GM10266 (cell line): Measurements from ENCODE around the gene PPIA.
"Not testable (repeated sequence)": the region's sequence is repeated elsewhere in the genome, so short reads cannot be mapped to it uniquely, and the experiment has no call there.

Source experiments
- DNase-seq: peaks from one replicate; pipeline ENCODE4 v3.0.0; 2012; ENCODE audit errors: extremely low spot score
- TF ChIP-seq, protein P1 (sequence below): IDR thresholded peaks from 2 replicates; pipeline ENCODE4 v1.5.1; 2012; ENCODE audit warnings: mild to moderate bottlenecking, low read depth; ENCODE audit not compliant: control insufficient read depth, insufficient read depth; ENCODE audit errors: missing control alignments

The PPIA gene

GRCh38 chr7:44776211-44776610 is 20.3 kb upstream of the PPIA start:
- TF ChIP-seq, protein P1, sequence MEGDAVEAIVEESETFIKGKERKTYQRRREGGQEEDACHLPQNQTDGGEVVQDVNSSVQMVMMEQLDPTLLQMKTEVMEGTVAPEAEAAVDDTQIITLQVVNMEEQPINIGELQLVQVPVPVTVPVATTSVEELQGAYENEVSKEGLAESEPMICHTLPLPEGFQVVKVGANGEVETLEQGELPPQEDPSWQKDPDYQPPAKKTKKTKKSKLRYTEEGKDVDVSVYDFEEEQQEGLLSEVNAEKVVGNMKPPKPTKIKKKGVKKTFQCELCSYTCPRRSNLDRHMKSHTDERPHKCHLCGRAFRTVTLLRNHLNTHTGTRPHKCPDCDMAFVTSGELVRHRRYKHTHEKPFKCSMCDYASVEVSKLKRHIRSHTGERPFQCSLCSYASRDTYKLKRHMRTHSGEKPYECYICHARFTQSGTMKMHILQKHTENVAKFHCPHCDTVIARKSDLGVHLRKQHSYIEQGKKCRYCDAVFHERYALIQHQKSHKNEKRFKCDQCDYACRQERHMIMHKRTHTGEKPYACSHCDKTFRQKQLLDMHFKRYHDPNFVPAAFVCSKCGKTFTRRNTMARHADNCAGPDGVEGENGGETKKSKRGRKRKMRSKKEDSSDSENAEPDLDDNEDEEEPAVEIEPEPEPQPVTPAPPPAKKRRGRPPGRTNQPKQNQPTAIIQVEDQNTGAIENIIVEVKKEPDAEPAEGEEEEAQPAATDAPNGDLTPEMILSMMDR: no peak
- no peak for DNase-seq

GRCh38 chr7:44782460-44782859 is 14.0 kb upstream of the PPIA start:
- TF ChIP-seq, protein P1: no peak
- no peak for DNase-seq

DNA sequence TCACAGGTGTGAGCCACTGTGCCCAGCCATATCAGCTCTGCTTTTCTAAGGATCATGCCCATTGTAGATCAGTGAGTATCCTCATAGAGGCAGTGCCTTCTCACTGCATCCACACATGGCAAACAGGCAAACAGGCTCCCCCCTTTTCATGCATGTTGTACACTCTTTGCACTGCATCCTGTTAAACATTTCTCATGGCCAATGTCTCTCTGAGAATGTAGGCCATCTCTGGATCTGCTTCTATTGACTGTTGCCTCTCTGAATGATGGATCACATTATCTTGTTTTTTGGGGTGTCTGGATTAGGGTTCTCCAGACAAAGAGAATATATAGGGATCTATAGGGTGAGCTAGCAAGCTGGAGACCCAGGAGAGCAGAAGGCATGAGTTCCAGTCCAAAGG is 13.1 kb upstream of the PPIA start:
- DNase-seq: no peak
- TF ChIP-seq, protein P1: no peak

- TF ChIP-seq, protein P1: no peak
- DNase-seq: no peak
These were observed 12.1 kb upstream of the PPIA start for GRCh38 chr7:44784364-44784763.

- DNase-seq: not testable (repeated sequence)
These were observed 11.3 kb upstream of the PPIA start for GRCh38 chr7:44785218-44785617.

DNA sequence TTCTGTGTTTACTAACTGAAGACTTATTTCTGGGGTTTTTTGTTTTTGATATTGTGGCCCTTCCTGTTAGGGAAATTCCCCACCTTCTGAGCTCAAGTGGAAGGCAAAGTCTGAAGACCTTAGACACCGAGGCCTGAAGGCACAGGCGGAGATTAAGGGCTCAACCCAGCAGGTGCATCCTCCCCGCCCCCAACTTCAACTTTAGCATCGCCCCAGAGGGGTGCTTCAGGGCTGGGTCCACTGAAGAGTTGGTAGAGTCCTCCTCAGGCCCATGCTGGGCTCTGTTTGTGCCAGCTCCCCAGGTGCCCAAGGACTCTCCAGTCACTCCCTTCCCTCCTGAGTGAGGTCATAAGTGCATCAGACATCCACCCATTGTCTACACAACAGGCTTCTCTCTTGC is 9.4 kb upstream of the PPIA start:
- TF ChIP-seq, protein P1: no peak
- DNase-seq: no peak

DNA sequence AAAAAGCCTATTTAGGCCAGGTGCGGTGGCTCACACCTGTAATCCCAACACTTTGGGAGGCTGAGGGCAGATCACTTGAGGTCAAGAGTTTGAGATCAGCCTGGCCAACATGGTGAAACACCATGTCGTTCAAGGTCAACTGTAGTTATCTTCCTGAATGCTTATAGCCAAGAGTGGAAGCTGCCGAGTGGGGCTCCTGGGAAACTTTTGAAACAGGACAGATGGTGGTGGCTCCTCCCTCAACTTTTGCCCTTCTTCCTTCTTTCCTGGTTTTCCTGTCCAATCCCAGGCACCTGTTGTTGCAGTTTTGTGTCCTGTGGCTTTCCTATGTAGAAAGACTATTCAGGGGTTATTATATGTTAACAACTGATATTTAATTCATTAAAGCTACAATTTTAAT is 8.7 kb upstream of the PPIA start:
- no peak for DNase-seq
- TF ChIP-seq, protein P1: no peak

GRCh38 chr7:44789990-44790389 is 6.5 kb upstream of the PPIA start:
- no peak for DNase-seq
- TF ChIP-seq, protein P1: no peak
